Measurements from ENCODE around the gene PRSS36.

Gene PRSS36

DNA sequence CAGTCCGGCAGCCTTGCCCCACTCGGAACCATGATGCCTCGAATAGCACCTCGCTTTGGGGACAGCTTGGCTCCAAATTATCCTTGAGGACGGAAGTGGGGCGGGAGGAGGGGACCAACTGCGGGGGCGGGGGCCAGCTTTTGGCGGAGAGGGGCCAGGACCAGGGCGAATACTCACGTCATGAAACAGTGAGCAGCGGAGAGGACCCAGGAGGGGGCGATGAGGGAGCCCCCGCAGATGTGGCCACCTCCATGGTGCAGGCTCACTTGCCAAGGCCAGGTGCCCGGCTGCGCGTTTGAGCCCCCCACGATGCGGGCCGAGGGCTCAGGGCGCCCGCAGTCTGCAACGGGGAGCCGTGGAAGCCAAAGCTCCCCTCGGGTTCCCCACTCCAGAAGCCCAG is 970 bp downstream of the PRSS36 start:
- no peak overlapping the region for H2AFZ ChIP-seq (ENCODE audit: low read depth, low read length)
- H3K27ac ChIP-seq (ENCODE audit: low read length) = no peak overlapping the region
- no peaks in the 10 kb centered on the region for H3K9me3 ChIP-seq (ENCODE audit: insufficient read depth, low read length, severe bottlenecking)
- DNase-seq (no peak), ATAC-seq (ENCODE audit: insufficient read depth, low read depth) (no peak)
- H3K9ac ChIP-seq (ENCODE audit: low read depth, low read length) = no peak overlapping the region
- TF ChIP-seq EZH2 (IDR thresholded peaks at IDR 0.05; ENCODE audit: borderline replicate concordance, low read depth, low read length, severe bottlenecking) (no peak), CTCF (IDR thresholded peaks at IDR 0.05; ENCODE audit: borderline replicate concordance, extremely low read depth, low read length, poor library complexity, severe bottlenecking) (no peak)
- H3K4me3 ChIP-seq (ENCODE audit: low read depth in 1 of 2, low read length in 2 of 2) = no peak overlapping the region
- H3K27me3 ChIP-seq (ENCODE audit: insufficient read depth, low read length, poor library complexity) = no peaks in the 10 kb centered on the region
- H3K4me2 ChIP-seq (ENCODE audit: insufficient read depth, low read length) = no peak overlapping the region
- no peaks in the 10 kb centered on the region for H3K4me1 ChIP-seq (ENCODE audit: insufficient read depth, low read length)
- no peaks in the 10 kb centered on the region for H3K79me2 ChIP-seq (ENCODE audit: insufficient read depth, low read length)
- no peaks in the 10 kb centered on the region for H3K36me3 ChIP-seq (ENCODE audit: insufficient read depth, low read length)
- H4K20me1 ChIP-seq (ENCODE audit: insufficient read depth, low read length) = no peaks in the 10 kb centered on the region

DNA sequence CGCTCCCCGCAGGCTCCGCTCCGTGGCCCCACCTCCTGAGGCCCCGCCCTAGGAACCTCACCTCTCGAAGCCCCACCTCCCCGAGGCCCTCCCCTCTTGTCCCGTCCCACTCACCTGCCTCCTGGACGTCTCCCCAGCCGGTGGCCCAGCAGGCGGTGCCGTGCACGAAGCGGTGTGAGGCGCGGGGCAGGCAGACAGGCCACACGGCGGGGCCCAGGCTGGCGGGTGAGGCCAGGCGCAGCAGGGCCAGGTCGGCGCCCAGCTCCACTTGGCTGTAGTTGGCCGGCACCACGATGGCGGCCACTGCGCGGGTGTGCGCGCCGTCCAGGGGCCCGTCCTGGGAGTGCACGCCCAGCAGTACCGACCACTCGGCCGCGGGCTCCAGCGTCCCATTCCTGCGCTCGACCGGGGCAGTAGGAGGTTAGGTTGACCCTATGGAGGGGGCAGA is 1.6 kb downstream of the PRSS36 start:
- no peaks in the 10 kb centered on the region for H4K20me1 ChIP-seq (ENCODE audit: insufficient read depth, low read length)
- H3K27me3 ChIP-seq (ENCODE audit: insufficient read depth, low read length, poor library complexity) = no peaks in the 10 kb centered on the region
- no peak for ATAC-seq (ENCODE audit: insufficient read depth, low read depth)
- H3K27ac ChIP-seq (ENCODE audit: low read length) = no peak overlapping the region
- no peaks in the 10 kb centered on the region for H3K79me2 ChIP-seq (ENCODE audit: insufficient read depth, low read length)
- H2AFZ ChIP-seq (ENCODE audit: low read depth, low read length) = no peak overlapping the region
- H3K9me3 ChIP-seq (ENCODE audit: insufficient read depth, low read length, severe bottlenecking) = no peaks in the 10 kb centered on the region
- no peak overlapping the region for H3K4me2 ChIP-seq (ENCODE audit: insufficient read depth, low read length)
- no peaks in the 10 kb centered on the region for H3K36me3 ChIP-seq (ENCODE audit: insufficient read depth, low read length)
- no peaks in the 10 kb centered on the region for H3K4me1 ChIP-seq (ENCODE audit: insufficient read depth, low read length)
- no peak for DNase-seq
- no peak overlapping the region for H3K4me3 ChIP-seq (ENCODE audit: low read depth in 1 of 2, low read length in 2 of 2)
- no peak for TF ChIP-seq CTCF (IDR thresholded peaks at IDR 0.05; ENCODE audit: borderline replicate concordance, extremely low read depth, low read length, poor library complexity, severe bottlenecking)
- no peak for TF ChIP-seq EZH2 (IDR thresholded peaks at IDR 0.05; ENCODE audit: borderline replicate concordance, low read depth, low read length, severe bottlenecking)
- no peak overlapping the region for H3K9ac ChIP-seq (ENCODE audit: low read depth, low read length)

GRCh38 chr16:31147574-31147973 is 2.3 kb downstream of the PRSS36 start:
- Histone ChIP-seq H3K4me3 (ENCODE audit: low read depth in 1 of 2, low read length in 2 of 2) (no peak overlapping the region), H3K4me1 (ENCODE audit: insufficient read depth, low read length) (peaks cover 7% of the 10 kb centered on the region), H2AFZ (ENCODE audit: low read depth, low read length) (no peak overlapping the region), H3K27me3 (ENCODE audit: insufficient read depth, low read length, poor library complexity) (no peaks in the 10 kb centered on the region), H3K4me2 (ENCODE audit: insufficient read depth, low read length) (no peak overlapping the region), H3K9ac (ENCODE audit: low read depth, low read length) (no peak overlapping the region), H4K20me1 (ENCODE audit: insufficient read depth, low read length) (no peaks in the 10 kb centered on the region), H3K36me3 (ENCODE audit: insufficient read depth, low read length) (no peaks in the 10 kb centered on the region), H3K9me3 (ENCODE audit: insufficient read depth, low read length, severe bottlenecking) (no peaks in the 10 kb centered on the region), H3K27ac (ENCODE audit: low read length) (no peak overlapping the region), H3K79me2 (ENCODE audit: insufficient read depth, low read length) (no peaks in the 10 kb centered on the region)
- TF ChIP-seq CTCF (IDR thresholded peaks at IDR 0.05; ENCODE audit: borderline replicate concordance, extremely low read depth, low read length, poor library complexity, severe bottlenecking) (no peak), EZH2 (IDR thresholded peaks at IDR 0.05; ENCODE audit: borderline replicate concordance, low read depth, low read length, severe bottlenecking) (no peak)
- no peak for ATAC-seq (ENCODE audit: insufficient read depth, low read depth)
- no peak for DNase-seq

Data from DND-41 (cell line).